Uterus (tissue), 4 donors: ENCODE measurements around the gene MRPL16. TPM values are rescaled to one million over a fixed set of nuclear protein-coding genes. Genes with fewer than 3 reads are reported as not detected.
"Not testable (repeated sequence)": the region's sequence is repeated elsewhere in the genome, so short reads cannot be mapped to it uniquely, and the experiment has no call there.

ENCODE experiments used
- DNase-seq, 2 donors: peaks; one replicate each; pipeline ENCODE4 v3.0.0-alpha.2; 2019 to 2020
- H3K27ac ChIP-seq, 2 donors: fragments of 200-600 bp; sonication (generic); 1 replicate in 1 of 2; 2 replicates in 1 of 2; pipeline ENCODE4 v1.5.1; 2016 to 2018
- H3K27me3 ChIP-seq, 2 donors: fragments of 200-600 bp; sonication (generic); one replicate each; pipeline ENCODE4 v1.5.1; 2018 to 2019; ENCODE audit warnings: control low read depth in 1 of 2
- H3K36me3 ChIP-seq, 2 donors: fragments of 200-600 bp; sonication (generic); one replicate each; pipeline ENCODE4 v1.5.1; 2019; ENCODE audit warnings: control low read depth in 1 of 2
- H3K4me1 ChIP-seq, 2 donors: fragments of 200-600 bp; sonication (generic); one replicate each; pipeline ENCODE4 v1.5.1; 2018 to 2019; ENCODE audit warnings: control low read depth in 1 of 2
- H3K4me3 ChIP-seq, 2 donors: fragments of 200-600 bp; sonication (generic); 1 replicate in 1 of 2; 2 replicates in 1 of 2; pipeline ENCODE4 v1.5.1; 2018 to 2019; ENCODE audit warnings: mild to moderate bottlenecking in 1 of 2
- H3K9me3 ChIP-seq, 2 donors: fragments of 200-600 bp; sonication (generic); one replicate each; pipeline ENCODE4 v1.5.1; 2019; ENCODE audit warnings: control low read depth in 1 of 2
- CTCF ChIP-seq, 4 experiments: fragments of 200-600 bp in 2 of 4; fragments of 450-650 bp in 2 of 4; sonication (generic) in 2 of 4; IDR thresholded peaks; one replicate each; pipeline ENCODE4 v1.5.1; 2016 to 2019; ENCODE audit warnings: antibody characterized with exemption in 4 of 4, mild to moderate bottlenecking in 2 of 4, moderate library complexity in 1 of 4
- POLR2A ChIP-seq, 2 donors: fragments of 450-650 bp; IDR thresholded peaks; one replicate each; pipeline ENCODE4 v1.6.1; 2016; ENCODE audit warnings: antibody characterized with exemption in 2 of 2, mild to moderate bottlenecking in 1 of 2, moderate library complexity in 1 of 2
- intact Hi-C: fragments of 100-400 bp; cut with DNase I; formaldehyde crosslinking; loops from one replicate; pipeline ENCODE4 v1.15.1; 2023; ENCODE audit warnings: low total_unique reads
- total RNA-seq, 4 donors: library from RNA; depleted of rRNA in 3 of 4; stranded (reverse); fragments of >200 nt in 3 of 4; gene quantifications; one replicate each; pipeline versions ENCODE4 v1.1.0 to v1.2.4, GENCODE V29; 2014 to 2023
- donor health status: DM: yes; HTN: yes; CAD: no.

Gene MRPL16
- total RNA-seq, 4 donors from 2014 or later = 14.3 to 64.4 (median 38.9) TPM

GRCh38 chr11:59818572-59818971 is 8.0 kb upstream of the MRPL16 start:
- Histone ChIP-seq H3K4me3 (no peak overlapping the region), H3K9me3 (no peaks in the 10 kb centered on the region), H3K27me3 (no peaks in the 10 kb centered on the region), H3K36me3 (no peaks in the 10 kb centered on the region), H3K27ac (no peak overlapping the region), H3K4me1 (no peaks in the 10 kb centered on the region)
- DNase-seq = no peak
- no peak for TF ChIP-seq CTCF (IDR thresholded peaks at IDR 0.05)
- no peak for TF ChIP-seq POLR2A (IDR thresholded peaks at IDR 0.05)
- intact Hi-C loops = no loop called here

GRCh38 chr11:59816434-59816833 is 5.9 kb upstream of the MRPL16 start:
- H3K4me3 ChIP-seq, DNase-seq, H3K4me1 ChIP-seq, H3K27me3 ChIP-seq, intact Hi-C loops, H3K27ac ChIP-seq, H3K36me3 ChIP-seq, H3K9me3 ChIP-seq: not testable (repeated sequence)

- DNase-seq = no peak
- no peak overlapping the region for H3K4me3 ChIP-seq
- H3K36me3 ChIP-seq = no peaks in the 10 kb centered on the region
- no peaks in the 10 kb centered on the region for H3K9me3 ChIP-seq
- H3K27me3 ChIP-seq = no peaks in the 10 kb centered on the region
- H3K4me1 ChIP-seq = no peaks in the 10 kb centered on the region
- intact Hi-C loops = no loop called here
- TF ChIP-seq CTCF (IDR thresholded peaks at IDR 0.05) (no peak), POLR2A (IDR thresholded peaks at IDR 0.05) (no peak)
- no peak overlapping the region for H3K27ac ChIP-seq
These were observed 5.2 kb upstream of the MRPL16 start for GRCh38 chr11:59815754-59816153.

GRCh38 chr11:59814021-59814420 is 3.4 kb upstream of the MRPL16 start:
- H3K27ac ChIP-seq = no peak overlapping the region
- no peak overlapping the region for H3K4me3 ChIP-seq
- H3K4me1 ChIP-seq = no peaks in the 10 kb centered on the region
- intact Hi-C loops = no loop called here
- TF ChIP-seq CTCF (IDR thresholded peaks at IDR 0.05) (no peak), POLR2A (IDR thresholded peaks at IDR 0.05) (no peak)
- H3K9me3 ChIP-seq = no peaks in the 10 kb centered on the region
- no peaks in the 10 kb centered on the region for H3K36me3 ChIP-seq
- DNase-seq = no peak
- no peaks in the 10 kb centered on the region for H3K27me3 ChIP-seq

GRCh38 chr11:59813364-59813763 is 2.8 kb upstream of the MRPL16 start:
- H3K27ac ChIP-seq = no peak overlapping the region
- H3K27me3 ChIP-seq = no peaks in the 10 kb centered on the region
- no peaks in the 10 kb centered on the region for H3K4me1 ChIP-seq
- DNase-seq = no peak
- H3K4me3 ChIP-seq = no peak overlapping the region
- no peaks in the 10 kb centered on the region for H3K9me3 ChIP-seq
- H3K36me3 ChIP-seq = no peaks in the 10 kb centered on the region
- intact Hi-C loops = no loop called here
- TF ChIP-seq CTCF (IDR thresholded peaks at IDR 0.05) = no peak

GRCh38 chr11:59812220-59812619 is 1.6 kb upstream of the MRPL16 start:
- Histone ChIP-seq H3K9me3 (no peaks in the 10 kb centered on the region), H3K36me3 (no peaks in the 10 kb centered on the region), H3K27ac (no peak overlapping the region), H3K4me3 (no peak overlapping the region), H3K27me3 (no peaks in the 10 kb centered on the region), H3K4me1 (no peaks in the 10 kb centered on the region)
- no peak for TF ChIP-seq CTCF (IDR thresholded peaks at IDR 0.05)
- no peak for TF ChIP-seq POLR2A (IDR thresholded peaks at IDR 0.05)
- DNase-seq = no peak
- intact Hi-C loops = no loop called here
